Gastrocnemius medialis (tissue), 4 donors: ENCODE results near the gene ECI2.

ENCODE experiments used
- POLR2A ChIP-seq, 2 donors: fragments of 450-650 bp; IDR thresholded peaks; one replicate each; pipeline ENCODE4 v1.6.1; 2017; ENCODE audit warnings: antibody characterized with exemption in 2 of 2, mild to moderate bottlenecking in 2 of 2, moderate library complexity in 2 of 2
- TF ChIP-seq, protein P1 (sequence below), 5 experiments: fragments of 450-650 bp in 3 of 5; fragments of 200-600 bp in 2 of 5; sonication (generic) in 2 of 5; IDR thresholded peaks in 4 of 5; conservative IDR thresholded peaks in 1 of 5; 1 replicate in 4 of 5; 2 replicates in 1 of 5; pipeline ENCODE4 v1.5.1; 2016 to 2019; ENCODE audit warnings: antibody characterized with exemption in 5 of 5, mild to moderate bottlenecking in 3 of 5, moderate library complexity in 3 of 5

DNA sequence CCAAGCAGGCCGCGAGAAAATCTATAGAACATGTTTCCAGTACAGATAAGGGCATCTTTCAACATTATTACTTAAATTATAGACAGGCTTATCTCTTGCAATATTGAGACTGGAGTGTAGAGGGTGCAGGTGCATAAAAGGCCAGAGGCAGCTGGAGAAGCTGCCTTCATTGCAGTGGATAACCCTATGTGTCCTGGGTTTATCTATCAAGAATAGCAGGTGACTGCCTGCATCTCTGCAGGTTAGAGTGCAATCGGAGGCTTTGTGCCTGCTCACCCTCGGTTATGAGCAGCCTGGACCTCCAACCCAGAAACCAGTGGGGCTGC, 28.7 kb upstream of the ECI2 start:
- TF ChIP-seq, protein P1, sequence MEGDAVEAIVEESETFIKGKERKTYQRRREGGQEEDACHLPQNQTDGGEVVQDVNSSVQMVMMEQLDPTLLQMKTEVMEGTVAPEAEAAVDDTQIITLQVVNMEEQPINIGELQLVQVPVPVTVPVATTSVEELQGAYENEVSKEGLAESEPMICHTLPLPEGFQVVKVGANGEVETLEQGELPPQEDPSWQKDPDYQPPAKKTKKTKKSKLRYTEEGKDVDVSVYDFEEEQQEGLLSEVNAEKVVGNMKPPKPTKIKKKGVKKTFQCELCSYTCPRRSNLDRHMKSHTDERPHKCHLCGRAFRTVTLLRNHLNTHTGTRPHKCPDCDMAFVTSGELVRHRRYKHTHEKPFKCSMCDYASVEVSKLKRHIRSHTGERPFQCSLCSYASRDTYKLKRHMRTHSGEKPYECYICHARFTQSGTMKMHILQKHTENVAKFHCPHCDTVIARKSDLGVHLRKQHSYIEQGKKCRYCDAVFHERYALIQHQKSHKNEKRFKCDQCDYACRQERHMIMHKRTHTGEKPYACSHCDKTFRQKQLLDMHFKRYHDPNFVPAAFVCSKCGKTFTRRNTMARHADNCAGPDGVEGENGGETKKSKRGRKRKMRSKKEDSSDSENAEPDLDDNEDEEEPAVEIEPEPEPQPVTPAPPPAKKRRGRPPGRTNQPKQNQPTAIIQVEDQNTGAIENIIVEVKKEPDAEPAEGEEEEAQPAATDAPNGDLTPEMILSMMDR (IDR thresholded peaks at IDR 0.05 in 4 of 5, conservative IDR thresholded peaks at IDR 0.05 in 1 of 5): no peak
- TF ChIP-seq POLR2A (IDR thresholded peaks at IDR 0.05): no peak
